Duodenal mucosa (tissue), 2 donors: ENCODE measurements around the gene CCR5AS.

ENCODE experiments used
- H3K27ac ChIP-seq: one replicate; pipeline ENCODE4 v1.7.0; 2013; ENCODE audit warnings: low read depth, low read length
- H3K27me3 ChIP-seq, 2 donors: one replicate each; pipeline ENCODE4 v1.7.0; 2013; ENCODE audit warnings: low read length in 2 of 2, control low read depth in 1 of 2; ENCODE audit not compliant: insufficient read depth in 2 of 2, control insufficient read depth in 1 of 2
- H3K36me3 ChIP-seq, 2 donors: one replicate each; pipeline ENCODE4 v1.7.0; 2013; ENCODE audit warnings: low read length in 2 of 2, control low read depth in 1 of 2; ENCODE audit not compliant: insufficient read depth in 2 of 2, control insufficient read depth in 1 of 2
- H3K4me1 ChIP-seq, 2 donors: one replicate each; pipeline ENCODE4 v1.7.0; 2013; ENCODE audit warnings: low read length in 2 of 2, control low read depth in 1 of 2; ENCODE audit not compliant: insufficient read depth in 2 of 2, control insufficient read depth in 1 of 2
- H3K4me3 ChIP-seq, 2 donors: one replicate each; pipeline ENCODE4 v1.7.0; 2013; ENCODE audit warnings: low read length in 2 of 2, low read depth in 1 of 2
- H3K9ac ChIP-seq, 2 donors: one replicate each; pipeline ENCODE4 v1.7.0; 2013; ENCODE audit warnings: low read length in 2 of 2, low read depth in 1 of 2
- H3K9me3 ChIP-seq, 2 donors: one replicate each; pipeline ENCODE4 v1.7.0; 2013; ENCODE audit warnings: low read length in 2 of 2, control low read depth in 1 of 2; ENCODE audit not compliant: control insufficient read depth in 1 of 2

Gene CCR5AS

GRCh38 chr3:46383211-46383950 lies 23.5 kb downstream of the CCR5AS start:
- Histone ChIP-seq H3K4me1 (peaks cover 29 to 31% of the 10 kb centered on the region in 2 donors), H3K27ac (no peak overlapping the region), H3K9me3 (no peaks in the 10 kb centered on the region), H3K27me3 (no peaks in the 10 kb centered on the region), H3K36me3 (no peaks in the 10 kb centered on the region), H3K9ac (no peak overlapping the region), H3K4me3 (no peak overlapping the region)

- Histone ChIP-seq H3K9ac (no peak overlapping the region), H3K27me3 (no peaks in the 10 kb centered on the region), H3K27ac (no peak overlapping the region), H3K4me1 (peaks cover 29 to 31% of the 10 kb centered on the region in 2 donors), H3K9me3 (no peaks in the 10 kb centered on the region), H3K4me3 (no peak overlapping the region), H3K36me3 (no peaks in the 10 kb centered on the region)
Observed at GRCh38 chr3:46381625-46382024, 25.2 kb downstream of the CCR5AS start.

- H3K36me3 ChIP-seq, result no peaks in the 10 kb centered on the region
- H3K27me3 ChIP-seq, result no peaks in the 10 kb centered on the region
- H3K9ac ChIP-seq, result no peak overlapping the region
- no peaks in the 10 kb centered on the region for H3K9me3 ChIP-seq
- peaks cover 24% of the 10 kb centered on the region in 2 donors for H3K4me1 ChIP-seq
- H3K4me3 ChIP-seq, result peak overlapping the region in 1 of 2 donors; percentile 14
- no peak overlapping the region for H3K27ac ChIP-seq
Observed at GRCh38 chr3:46380471-46381221, 26.2 kb downstream of the CCR5AS start.

GRCh38 chr3:46378426-46378942 lies 28.4 kb downstream of the CCR5AS start:
- no peak overlapping the region for H3K4me3 ChIP-seq
- H3K27ac ChIP-seq, result no peak overlapping the region
- H3K27me3 ChIP-seq, result peaks cover 0 to 2% of the 10 kb centered on the region in 2 donors
- no peaks in the 10 kb centered on the region for H3K36me3 ChIP-seq
- peaks cover 18 to 20% of the 10 kb centered on the region in 2 donors for H3K4me1 ChIP-seq
- H3K9ac ChIP-seq, result no peak overlapping the region
- no peaks in the 10 kb centered on the region for H3K9me3 ChIP-seq

- Histone ChIP-seq H3K27me3 (peaks cover 0 to 2% of the 10 kb centered on the region in 2 donors), H3K9me3 (no peaks in the 10 kb centered on the region), H3K4me3 (no peak overlapping the region), H3K4me1 (peaks cover 4 to 5% of the 10 kb centered on the region in 2 donors), H3K9ac (no peak overlapping the region), H3K36me3 (no peaks in the 10 kb centered on the region), H3K27ac (no peak overlapping the region)
Observed at GRCh38 chr3:46375814-46376213, 31.1 kb downstream of the CCR5AS start.

- Histone ChIP-seq H3K9ac (no peak overlapping the region), H3K36me3 (no peaks in the 10 kb centered on the region), H3K4me1 (no peaks in the 10 kb centered on the region), H3K27me3 (peaks cover 0 to 2% of the 10 kb centered on the region in 2 donors), H3K9me3 (no peaks in the 10 kb centered on the region), H3K4me3 (no peak overlapping the region), H3K27ac (no peak overlapping the region)
Observed at GRCh38 chr3:46375218-46375617, 31.6 kb downstream of the CCR5AS start.

GRCh38 chr3:46374755-46375154 lies 32.1 kb downstream of the CCR5AS start:
- H3K27ac ChIP-seq, result no peak overlapping the region
- H3K9ac ChIP-seq, result no peak overlapping the region
- no peak overlapping the region for H3K4me3 ChIP-seq
- H3K27me3 ChIP-seq, result peaks cover 0 to 2% of the 10 kb centered on the region in 2 donors
- peaks cover 0 to 2% of the 10 kb centered on the region in 2 donors for H3K4me1 ChIP-seq
- H3K36me3 ChIP-seq, result no peaks in the 10 kb centered on the region
- H3K9me3 ChIP-seq, result no peaks in the 10 kb centered on the region

- Histone ChIP-seq H3K4me1 (peaks cover 9% of the 10 kb centered on the region in 2 donors), H3K27me3 (peaks cover 0 to 2% of the 10 kb centered on the region in 2 donors), H3K9ac (peak overlapping the region in 1 of 2 donors; percentile 21), H3K4me3 (peak overlapping the region in 1 of 2 donors; percentile 21), H3K27ac (no peak overlapping the region), H3K9me3 (no peaks in the 10 kb centered on the region), H3K36me3 (no peaks in the 10 kb centered on the region)
Observed at GRCh38 chr3:46372492-46373359, 34.1 kb downstream of the CCR5AS start.

- Histone ChIP-seq H3K4me3 (peak overlapping the region in 1 of 2 donors; percentile 21), H3K36me3 (no peaks in the 10 kb centered on the region), H3K9ac (no peak overlapping the region), H3K27me3 (peaks cover 0 to 2% of the 10 kb centered on the region in 2 donors), H3K4me1 (peaks cover 9 to 10% of the 10 kb centered on the region in 2 donors), H3K27ac (no peak overlapping the region), H3K9me3 (no peaks in the 10 kb centered on the region)
Observed at GRCh38 chr3:46371519-46372340, 35.1 kb downstream of the CCR5AS start.
